ENCODE data around the gene NDUFS3. TPM values are rescaled to one million over a fixed set of nuclear protein-coding genes. Genes with fewer than 3 reads are reported as not detected.

NDUFS3 gene
- total and polyA plus RNA-seq, 2 donors from 2014 or later: 85.8 to 368 TPM

DNA sequence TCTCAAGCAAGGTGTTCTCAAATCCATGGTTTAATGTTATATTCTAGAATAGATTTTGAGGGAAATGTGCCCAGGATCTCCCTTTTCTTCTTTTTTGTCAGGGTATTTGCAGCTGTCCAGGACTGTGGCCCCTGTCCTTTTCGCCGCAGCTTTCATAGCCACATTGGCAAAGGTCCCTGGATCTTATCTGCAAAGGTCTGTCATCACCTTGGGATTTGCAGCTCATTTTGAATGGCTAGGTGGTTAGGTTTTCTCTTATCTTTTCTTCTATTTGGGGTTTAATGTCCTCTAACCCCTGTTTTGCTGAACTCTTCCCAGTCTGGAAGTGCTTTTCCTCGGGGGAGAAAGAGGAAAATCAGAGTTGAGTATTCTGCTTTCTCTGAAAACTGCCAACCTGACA lies 27.0 kb downstream of the NDUFS3 start:
- no peak overlapping the region for H3K9ac ChIP-seq (ENCODE audit: low read length in 3 of 3)
- intact Hi-C loops (cut with DNase I): no loop called here
- H3K4me1 ChIP-seq (ENCODE audit: control insufficient read depth in 2 of 3, insufficient read depth in 2 of 3, low read depth in 1 of 3, low read length in 3 of 3): no peaks in the 10 kb centered on the region
- H3K27me3 ChIP-seq (ENCODE audit: control insufficient read depth, insufficient read depth, low read length): no peaks in the 10 kb centered on the region
- DNase-seq (no peak), FAIRE-seq (no peak)
- peaks cover 0 to 8% (median 2%) of the 10 kb centered on the region in 3 donors for H3K36me3 ChIP-seq (ENCODE audit: control insufficient read depth in 2 of 3, insufficient read depth in 3 of 3, low read length in 3 of 3)
- H3K4me3 ChIP-seq (ENCODE audit: low read length in 3 of 3): no peak overlapping the region
- no peaks in the 10 kb centered on the region for H3K9me3 ChIP-seq (ENCODE audit: control insufficient read depth in 2 of 3, insufficient read depth in 1 of 3, low read length in 3 of 3)
- TF ChIP-seq CTCF (IDR thresholded peaks at IDR 0.05; ENCODE audit: borderline replicate concordance, extremely low read depth, insufficient read depth): no peak
- no peak overlapping the region for H3K27ac ChIP-seq (ENCODE audit: low read depth in 2 of 2, low read length in 2 of 2)

DNA sequence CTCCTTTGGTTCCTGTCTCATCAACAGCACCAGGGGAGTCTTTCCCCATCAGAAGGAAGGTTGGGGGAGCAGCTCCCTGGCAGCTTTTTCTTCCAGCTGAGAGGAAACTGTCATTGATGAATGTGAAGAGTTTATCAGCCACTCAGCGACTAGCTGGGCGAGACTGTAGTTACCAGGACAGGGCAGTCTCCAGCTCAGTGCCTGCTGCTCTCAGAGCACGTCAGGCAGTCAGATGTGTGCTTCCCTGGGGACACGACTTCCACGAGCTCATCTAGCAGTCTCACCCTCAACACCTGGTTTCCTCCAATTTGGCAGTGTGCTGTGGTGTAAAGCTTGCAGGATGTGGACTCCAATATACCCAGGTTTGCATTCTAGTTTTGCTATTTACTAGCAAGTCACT lies 27.9 kb downstream of the NDUFS3 start:
- H3K4me1 ChIP-seq (ENCODE audit: control insufficient read depth in 2 of 3, insufficient read depth in 2 of 3, low read depth in 1 of 3, low read length in 3 of 3): no peaks in the 10 kb centered on the region
- H3K9ac ChIP-seq (ENCODE audit: low read length in 3 of 3): no peak overlapping the region
- no peak for FAIRE-seq
- H3K4me3 ChIP-seq (ENCODE audit: low read length in 3 of 3): no peak overlapping the region
- peak in 2 of 5 donors; percentile 20 to 29 for DNase-seq
- TF ChIP-seq CTCF (IDR thresholded peaks at IDR 0.05; ENCODE audit: borderline replicate concordance, extremely low read depth, insufficient read depth): no peak
- intact Hi-C loops (cut with DNase I): no loop called here
- H3K36me3 ChIP-seq (ENCODE audit: control insufficient read depth in 2 of 3, insufficient read depth in 3 of 3, low read length in 3 of 3): peaks cover 0 to 14% (median 2%) of the 10 kb centered on the region in 3 donors
- no peaks in the 10 kb centered on the region for H3K27me3 ChIP-seq (ENCODE audit: control insufficient read depth, insufficient read depth, low read length)
- H3K9me3 ChIP-seq (ENCODE audit: control insufficient read depth in 2 of 3, insufficient read depth in 1 of 3, low read length in 3 of 3): no peaks in the 10 kb centered on the region
- no peak overlapping the region for H3K27ac ChIP-seq (ENCODE audit: low read depth in 2 of 2, low read length in 2 of 2)

DNA sequence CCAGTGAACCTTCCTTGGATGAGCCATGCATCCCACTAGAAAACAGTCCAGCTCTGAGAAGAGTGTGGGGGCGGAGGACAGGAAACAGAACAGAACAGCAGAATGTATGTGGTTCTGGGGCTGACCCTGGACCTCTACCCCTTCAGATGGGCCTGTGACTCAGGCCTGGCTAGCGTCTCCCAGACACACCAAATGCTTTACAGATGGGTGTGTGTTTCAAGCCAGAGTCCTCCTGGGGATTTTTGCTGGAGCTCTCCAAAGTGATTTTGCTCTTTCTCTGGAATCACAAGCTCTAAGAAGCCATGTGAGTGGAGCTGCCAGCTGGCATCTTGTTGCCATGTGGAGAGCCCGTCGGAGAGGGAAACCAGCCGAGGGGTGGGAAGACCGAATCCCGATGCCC lies 28.5 kb downstream of the NDUFS3 start:
- no peak for FAIRE-seq
- no peak overlapping the region for H3K9ac ChIP-seq (ENCODE audit: low read length in 3 of 3)
- DNase-seq: peak in 2 of 5 donors; percentile 27 to 34

More for the DNA sequence above, 28.5 kb downstream of the NDUFS3 start:
- Histone ChIP-seq H3K4me3 (ENCODE audit: low read length in 3 of 3) (no peak overlapping the region), H3K27me3 (ENCODE audit: control insufficient read depth, insufficient read depth, low read length) (no peaks in the 10 kb centered on the region), H3K4me1 (ENCODE audit: control insufficient read depth in 2 of 3, insufficient read depth in 2 of 3, low read depth in 1 of 3, low read length in 3 of 3) (no peaks in the 10 kb centered on the region), H3K9me3 (ENCODE audit: control insufficient read depth in 2 of 3, insufficient read depth in 1 of 3, low read length in 3 of 3) (no peaks in the 10 kb centered on the region), H3K27ac (ENCODE audit: low read depth in 2 of 2, low read length in 2 of 2) (no peak overlapping the region), H3K36me3 (ENCODE audit: control insufficient read depth in 2 of 3, insufficient read depth in 3 of 3, low read length in 3 of 3) (peaks cover 0 to 15% (median 2%) of the 10 kb centered on the region in 3 donors)
- no peak for TF ChIP-seq CTCF (IDR thresholded peaks at IDR 0.05; ENCODE audit: borderline replicate concordance, extremely low read depth, insufficient read depth)
- intact Hi-C loops (cut with DNase I): no loop called here

Measured in kidney (tissue), 14 donors.